H1 (cell line): ENCODE data around the gene TRIM27. TPM values are rescaled to one million over a fixed set of nuclear protein-coding genes. Genes with fewer than 3 reads are reported as not detected.
A peak's percentile ranks its signal among the peaks of the same experiment; 100 is the strongest.

Source experiments
- CTCF ChIA-PET: fragments of 300-600 bp; sonication (Branson Sonifier 250); formaldehyde crosslinking; loops from one replicate; lab custom pipeline; 2021; ENCODE audit not compliant: partially characterized antibody; lab: Charles Lee
- POLR2A ChIA-PET: fragments of 300-600 bp; sonication (Branson Sonifier 250); formaldehyde crosslinking; loops from one replicate; lab custom pipeline; 2021; ENCODE audit warnings: inconsistent platforms; ENCODE audit not compliant: partially characterized antibody; lab: Charles Lee
- DNase-seq, 2 experiments: peaks; one replicate each; pipeline versions ENCODE4 v3.0.0 to v3.0.0-alpha.2; 2010 to 2022; ENCODE audit warnings: low spot score in 2 of 2, low read depth in 1 of 2, mixed read lengths in 1 of 2
- FAIRE-seq: peaks from 2 replicates; lab custom pipeline; 2011; peaks lifted over from hg19 to GRCh38; lab: Jason Lieb, UNC
- H2AFZ ChIP-seq: 2 replicates; pipeline ENCODE4 v1.8.1; 2012; ENCODE audit warnings: low read length, inconsistent platforms
- H2AK5ac ChIP-seq: 2 replicates; pipeline ENCODE4 v1.6.1; 2013; ENCODE audit warnings: low read depth, low read length
- H2BK120ac ChIP-seq: replicated peaks from 2 replicates; pipeline ENCODE3; 2013; ENCODE audit warnings: low read depth, low read length, inconsistent platforms
- H2BK12ac ChIP-seq: 2 replicates; pipeline ENCODE4 v1.6.1; 2013; ENCODE audit warnings: low read depth, low read length
- H2BK15ac ChIP-seq: 2 replicates; pipeline ENCODE4 v1.6.1; 2013; ENCODE audit warnings: low read length
- H2BK20ac ChIP-seq: 2 replicates; pipeline ENCODE4 v1.6.1; 2013; ENCODE audit warnings: low read length
- H2BK5ac ChIP-seq: 2 replicates; pipeline ENCODE4 v1.6.1; 2013; ENCODE audit warnings: low read depth, low read length
- H3K14ac ChIP-seq: 2 replicates; pipeline ENCODE4 v1.6.1; 2013; ENCODE audit warnings: inconsistent platforms; ENCODE audit not compliant: insufficient read length
- H3K18ac ChIP-seq: 2 replicates; pipeline ENCODE4 v1.6.1; 2013; ENCODE audit warnings: low read length; ENCODE audit errors: extremely low read depth
- H3K23ac ChIP-seq: 2 replicates; pipeline ENCODE4 v1.6.1; 2013; ENCODE audit warnings: inconsistent platforms; ENCODE audit not compliant: insufficient read length
- H3K23me2 ChIP-seq: 2 replicates; pipeline ENCODE4 v1.6.1; 2013; ENCODE audit warnings: low read depth, low read length
- H3K27ac ChIP-seq: 2 replicates; pipeline ENCODE4 v1.6.1; 2011; ENCODE audit warnings: low read depth, low read length, inconsistent platforms
- H3K27me3 ChIP-seq, 4 experiments: replicated peaks in 1 of 4; 1 replicate in 1 of 4; 2 replicates in 3 of 4; pipeline versions ENCODE4 v1.6.1 to v1.8.1; 2011 to 2013; ENCODE audit warnings: low read length in 3 of 4, mild to moderate bottlenecking in 3 of 4, inconsistent platforms in 2 of 4, mixed read lengths in 2 of 4, moderate library complexity in 1 of 4; ENCODE audit not compliant: control insufficient read depth in 3 of 4, insufficient read depth in 3 of 4; ENCODE audit errors: extremely low read depth in 1 of 4
- H3K36me3 ChIP-seq, 4 experiments: 2 replicates each; pipeline versions ENCODE4 v1.6.1 to v1.8.1; 2011 to 2013; ENCODE audit warnings: mild to moderate bottlenecking in 4 of 4, low read length in 3 of 4, moderate library complexity in 2 of 4, control low read depth in 1 of 4, inconsistent platforms in 1 of 4; ENCODE audit not compliant: insufficient read depth in 4 of 4, control insufficient read depth in 2 of 4
- H3K4ac ChIP-seq: replicated peaks from 2 replicates; pipeline ENCODE3; 2013; ENCODE audit warnings: low read length, low read depth, mixed read lengths, inconsistent platforms; ENCODE audit not compliant: insufficient read length
- H3K4me1 ChIP-seq, 4 experiments: replicated peaks in 1 of 4; 1 replicate in 1 of 4; 2 replicates in 3 of 4; pipeline versions ENCODE4 v1.6.1 to v1.8.1; 2011 to 2013; ENCODE audit warnings: low read length in 3 of 4, inconsistent platforms in 2 of 4, mixed read lengths in 1 of 4; ENCODE audit not compliant: insufficient read depth in 4 of 4, control insufficient read depth in 3 of 4
- H3K4me2 ChIP-seq, 2 experiments: 2 replicates each; pipeline versions ENCODE4 v1.6.1 to v1.8.1; 2011 to 2013; ENCODE audit warnings: low read depth in 2 of 2, low read length in 2 of 2, control low read depth in 1 of 2, inconsistent platforms in 1 of 2, mild to moderate bottlenecking in 1 of 2; ENCODE audit not compliant: insufficient read depth in 1 of 2
- H3K4me3 ChIP-seq, 4 experiments: fragments of 200-600, 300-600 bp in 1 of 4; sonication (generic), shearing (Covaris generic), sonication (Bioruptor Twin) in 1 of 4; 2 replicates each; pipeline versions ENCODE4 v1.5.1 to v1.8.1; 2011 to 2016; ENCODE audit warnings: low read length in 4 of 4, low read depth in 3 of 4, control low read depth in 2 of 4, inconsistent platforms in 2 of 4, mild to moderate bottlenecking in 2 of 4, mixed read lengths in 1 of 4, moderate library complexity in 1 of 4; ENCODE audit not compliant: insufficient read depth in 2 of 4; ENCODE audit errors: extremely low read depth in 1 of 4
- H3K56ac ChIP-seq: replicated peaks from 2 replicates; pipeline ENCODE3; 2013; ENCODE audit warnings: low read depth, mild to moderate bottlenecking, mixed read lengths, low read length, inconsistent platforms; ENCODE audit not compliant: insufficient read length
- H3K79me1 ChIP-seq: 2 replicates; pipeline ENCODE4 v1.6.1; 2013; ENCODE audit warnings: low read depth, low read length, control low read depth
- H3K79me2 ChIP-seq, 2 experiments: 2 replicates each; pipeline versions ENCODE4 v1.6.1 to v1.8.1; 2012 to 2013; ENCODE audit warnings: low read length in 2 of 2, mild to moderate bottlenecking in 2 of 2, inconsistent platforms in 1 of 2; ENCODE audit not compliant: insufficient read depth in 2 of 2, control insufficient read depth in 1 of 2
- H3K9ac ChIP-seq, 4 experiments: replicated peaks in 1 of 4; 1 replicate in 1 of 4; 2 replicates in 3 of 4; pipeline versions ENCODE4 v1.6.1 to v1.8.1; 2011 to 2013; ENCODE audit warnings: low read depth in 3 of 4, low read length in 3 of 4, control low read depth in 2 of 4, mild to moderate bottlenecking in 2 of 4, moderate library complexity in 2 of 4, inconsistent platforms in 1 of 4; ENCODE audit errors: extremely low read depth in 1 of 4
- H3K9me3 ChIP-seq, 2 experiments: 2 replicates each; pipeline versions ENCODE4 v1.6.1 to v1.8.1; 2012 to 2013; ENCODE audit warnings: mild to moderate bottlenecking in 2 of 2, moderate library complexity in 2 of 2, control low read depth in 1 of 2, inconsistent platforms in 1 of 2, low read depth in 1 of 2, low read length in 1 of 2, mixed read lengths in 1 of 2; ENCODE audit not compliant: insufficient read depth in 2 of 2
- H4K20me1 ChIP-seq, 2 experiments: replicated peaks in 1 of 2; 2 replicates each; pipeline versions ENCODE3 to v1.8.1; 2011 to 2013; ENCODE audit warnings: inconsistent platforms in 2 of 2, low read length in 2 of 2, mild to moderate bottlenecking in 1 of 2; ENCODE audit not compliant: insufficient read depth in 2 of 2, control insufficient read depth in 1 of 2
- H4K5ac ChIP-seq: 2 replicates; pipeline ENCODE4 v1.6.1; 2013; ENCODE audit warnings: low read length, low read depth, mixed read lengths, inconsistent platforms; ENCODE audit not compliant: insufficient read length
- H4K8ac ChIP-seq: 2 replicates; pipeline ENCODE4 v1.8.0; 2013; ENCODE audit warnings: mild to moderate bottlenecking, moderate library complexity, low read length, inconsistent platforms; ENCODE audit not compliant: insufficient read depth; ENCODE audit errors: extremely low read depth
- H4K91ac ChIP-seq: replicated peaks from 2 replicates; pipeline ENCODE3; 2013; ENCODE audit warnings: low read length, mixed read lengths, inconsistent platforms; ENCODE audit not compliant: insufficient read length
- CEBPB ChIP-seq: IDR thresholded peaks from 2 replicates; pipeline ENCODE4 v1.6.1; 2012; ENCODE audit warnings: low read depth, low read length
- EP300 ChIP-seq, 2 experiments: IDR thresholded peaks; 1 replicate in 1 of 2; 2 replicates in 1 of 2; pipeline ENCODE4 v1.6.1; 2011 to 2012; ENCODE audit warnings: low read depth in 2 of 2, low read length in 2 of 2, mild to moderate bottlenecking in 2 of 2, borderline replicate concordance in 1 of 2, inconsistent platforms in 1 of 2, moderate library complexity in 1 of 2
- POU5F1 ChIP-seq: IDR thresholded peaks from 2 replicates; pipeline ENCODE4 v1.6.1; 2011; ENCODE audit warnings: low read depth, mild to moderate bottlenecking, low read length, moderate library complexity
- RFX5 ChIP-seq: IDR thresholded peaks from 2 replicates; pipeline ENCODE4 v1.6.1; 2011; ENCODE audit warnings: low read depth, low read length, improper control_type of control experiment, borderline replicate concordance
- SIRT6 ChIP-seq: IDR thresholded peaks from one replicate; pipeline ENCODE4 v1.7.1; 2012; ENCODE audit warnings: low read length, inconsistent platforms
- SP4 ChIP-seq: IDR thresholded peaks from 2 replicates; pipeline ENCODE4 v1.6.1; 2012; ENCODE audit warnings: low read length, inconsistent platforms
- TAF7 ChIP-seq: optimal IDR thresholded peaks from 2 replicates; pipeline ENCODE3; 2011; ENCODE audit warnings: low read depth, mild to moderate bottlenecking, inconsistent platforms, low read length, moderate library complexity, borderline replicate concordance
- TCF12 ChIP-seq: IDR thresholded peaks from 2 replicates; pipeline ENCODE4 v1.6.1; 2011; ENCODE audit warnings: low read depth, mild to moderate bottlenecking, low read length
- ZNF274 ChIP-seq: IDR thresholded peaks from 2 replicates; pipeline ENCODE4 v1.7.0; 2012; ENCODE audit warnings: low read length, borderline replicate concordance; ENCODE audit errors: extremely low read depth
- WGBS, 2 experiments: shearing (Covaris generic) in 1 of 2; methylation state at CpG; one replicate each; pipeline versions ENCODE4 v1.1.6 to v1.1.7; 2013 to 2015; ENCODE audit warnings: low lambda C conversion rate in 2 of 2, mixed read lengths in 2 of 2, inconsistent platforms in 1 of 2, low coverage in 1 of 2, missing lambda C conversion rate in 1 of 2; ENCODE audit not compliant: insufficient replicate concordance in 2 of 2, insufficient coverage in 1 of 2, insufficient read length in 1 of 2; ENCODE audit errors: extremely low coverage in 1 of 2, missing lambda C conversion rate in 1 of 2; 5-methylcytosine and 5-hydroxymethylcytosine counted together
- polyA plus RNA-seq, 7 experiments: library from polyadenylated mRNA; depleted of rRNA in 3 of 7; stranded (reverse) in 5 of 7; unstranded in 2 of 7; fragments of >200 nt in 5 of 7; fragments of 200-250 nt in 2 of 7; gene quantifications; 1 replicate in 5 of 7; 2 replicates in 1 of 7; 4 replicates in 1 of 7; pipeline versions ENCODE4 v1.2.1 to v1.2.3, GENCODE V29; 2011 to 2013; ENCODE audit warnings: missing spikeins in 2 of 7, mixed read lengths in 2 of 7
- total RNA-seq: library from RNA; stranded (reverse); fragmentation: NEBNext Ultra II Directional; extraction: Animal tissue kit (Norgen Biotek cat#: 25700); gene quantifications from 2 replicates; pipeline ENCODE4 v1.2.1, GENCODE V29; 2021
- TF ChIP-seq, protein P1 (sequence below): IDR thresholded peaks from 2 replicates; pipeline ENCODE4 v1.6.1; 2012; ENCODE audit warnings: low read length, inconsistent platforms

Gene TRIM27
- total and polyA plus RNA-seq, 2 of the 8 experiments (the other 6 are each of a cell fraction or from before 2014, with no cell fraction given) = 76.4 to 85.9 TPM

DNA sequence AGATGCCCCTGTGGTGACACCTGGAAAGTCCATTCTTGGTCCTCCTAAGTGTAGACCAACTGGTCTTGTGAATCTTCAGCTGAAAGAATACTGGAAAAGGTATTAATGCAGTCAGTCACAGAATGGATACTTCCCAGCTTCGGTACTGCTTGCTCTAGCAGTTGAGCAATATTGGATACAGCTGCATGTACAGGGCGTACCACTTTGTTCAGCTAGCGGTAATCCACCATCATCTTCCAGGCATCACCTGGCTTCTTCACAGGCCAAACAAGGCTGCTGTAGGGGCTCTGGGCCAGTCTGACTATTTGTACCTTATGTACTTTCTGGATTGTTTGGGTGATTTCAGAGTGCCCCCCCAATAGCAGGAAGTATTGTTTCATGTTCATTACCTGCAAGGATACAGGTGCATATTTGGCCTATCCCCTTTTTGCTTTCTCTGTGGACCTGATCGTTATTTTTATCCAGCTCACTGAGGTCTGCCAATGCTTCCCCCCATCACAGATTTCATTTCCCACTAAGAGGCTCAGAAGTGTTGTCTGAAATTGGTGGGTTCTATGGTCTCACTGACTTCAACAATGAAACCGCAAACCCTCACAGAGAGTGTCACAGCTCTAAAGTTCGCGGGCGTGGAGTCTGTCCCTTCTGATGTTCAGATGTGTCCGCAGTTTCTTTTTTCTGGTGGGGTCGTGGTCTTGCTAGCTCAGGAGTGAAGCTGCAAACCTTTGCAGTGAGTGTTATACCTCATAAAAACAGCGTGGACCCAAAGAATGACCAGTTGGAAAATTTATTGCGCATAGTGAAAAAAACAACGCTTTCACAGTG lies 52.2 kb downstream of the TRIM27 start:
- H3K4me1 ChIP-seq = peaks cover 0 to 5% (median 3%) of the 10 kb centered on the region in 4 experiments; a peak in 5 of 7 replicates
- H3K4me2 ChIP-seq = no peak overlapping the region
- DNase-seq (no peak), FAIRE-seq (no peak)
- peak overlapping the region; percentile 64; the same call in 1 of the 2 replicates for H2BK5ac ChIP-seq
- 0 out of 2 replicates have a peak overlapping the region, but pooled peaks have one; percentile 5 for H2BK15ac ChIP-seq
- no peak overlapping the region for H3K56ac ChIP-seq
- H4K20me1 ChIP-seq = no peaks in the 10 kb centered on the region
- H2BK12ac ChIP-seq = no peak overlapping the region
- no peak overlapping the region for H3K14ac ChIP-seq
- no peak overlapping the region for H4K5ac ChIP-seq
- no peak overlapping the region for H3K4ac ChIP-seq
- H3K18ac ChIP-seq = 0 out of 2 replicates have a peak overlapping the region, but pooled peaks have one; percentile 2
- H2AFZ ChIP-seq = no peak overlapping the region
- H3K27me3 ChIP-seq = no peaks in the 10 kb centered on the region
- H2BK120ac ChIP-seq = peak overlapping the region; percentile 34
- no peak overlapping the region for H3K27ac ChIP-seq
- H4K8ac ChIP-seq = no peak overlapping the region
- H3K9ac ChIP-seq = no peak overlapping the region
- CTCF ChIA-PET = interaction anchor here (0.9 to 1.4 kb wide), 4 partner anchors 23 to 144 kb away, joined by 3 to 4 read pairs (median 4); no protein-coding TSS in a partner anchor
- no peaks in the 10 kb centered on the region for H3K79me2 ChIP-seq
- H2AK5ac ChIP-seq = no peak overlapping the region
- peaks cover 0 to 4% of the 10 kb centered on the region in 2 experiments; a peak in 2 of 4 replicates for H3K9me3 ChIP-seq
- no peaks in the 10 kb centered on the region for H3K79me1 ChIP-seq
- peaks cover 3% of the 10 kb centered on the region; the same call in 1 of the 2 replicates for H3K23me2 ChIP-seq
- POLR2A ChIA-PET = interaction anchor here (0.8 to 2.0 kb wide), 11 partner anchors 8 to 1011 kb away, joined by 3 to 7 read pairs (median 5); partner anchors contain the start of gene TRIM27
- WGBS, 2 experiments = 93% methylated on average over 13 of the region's 13 CpGs; no CpG with 5 or more reads in 1 of the 2 experiments
- no peaks in the 10 kb centered on the region for H3K36me3 ChIP-seq
- H4K91ac ChIP-seq = peak overlapping the region; percentile 35
- no peak overlapping the region for H3K4me3 ChIP-seq
- no peak overlapping the region for H3K23ac ChIP-seq
- H2BK20ac ChIP-seq = 0 out of 2 replicates have a peak overlapping the region, but pooled peaks have one; percentile 37
- no peak for TF ChIP-seq CEBPB
- TF ChIP-seq POU5F1 = no peak
- TF ChIP-seq TCF12 = no peak
- TF ChIP-seq SIRT6 = no peak
- no peak for TF ChIP-seq TAF7
- no peak for TF ChIP-seq SP4
- TF ChIP-seq EP300 (IDR thresholded peaks at IDR 0.05; ENCODE audit: borderline replicate concordance in 1 of 2, low read depth in 2 of 2, low read length in 2 of 2) = no peak
- TF ChIP-seq, protein P1, sequence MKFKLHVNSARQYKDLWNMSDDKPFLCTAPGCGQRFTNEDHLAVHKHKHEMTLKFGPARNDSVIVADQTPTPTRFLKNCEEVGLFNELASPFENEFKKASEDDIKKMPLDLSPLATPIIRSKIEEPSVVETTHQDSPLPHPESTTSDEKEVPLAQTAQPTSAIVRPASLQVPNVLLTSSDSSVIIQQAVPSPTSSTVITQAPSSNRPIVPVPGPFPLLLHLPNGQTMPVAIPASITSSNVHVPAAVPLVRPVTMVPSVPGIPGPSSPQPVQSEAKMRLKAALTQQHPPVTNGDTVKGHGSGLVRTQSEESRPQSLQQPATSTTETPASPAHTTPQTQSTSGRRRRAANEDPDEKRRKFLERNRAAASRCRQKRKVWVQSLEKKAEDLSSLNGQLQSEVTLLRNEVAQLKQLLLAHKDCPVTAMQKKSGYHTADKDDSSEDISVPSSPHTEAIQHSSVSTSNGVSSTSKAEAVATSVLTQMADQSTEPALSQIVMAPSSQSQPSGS = no peak
- TF ChIP-seq RFX5 = no peak
- TF ChIP-seq ZNF274 = no peak
